BLaER1 treated with 17β-estradiol and CSF1 and Interleukin-3, amounts not matched to agents 10 nM and 100 nM (cell line): Measurements from ENCODE around the gene TNNI3.
"Not testable (repeated sequence)": the region's sequence is repeated elsewhere in the genome, so short reads cannot be mapped to it uniquely, and the experiment has no call there.

Experiments
- H3K27ac ChIP-seq, 11 experiments: shearing (Covaris generic); formaldehyde crosslinking; 2 replicates each; pipeline ENCODE4 v1.8.1; 2022
- H3K27me3 ChIP-seq, 11 experiments: shearing (Covaris generic); formaldehyde crosslinking; 2 replicates each; pipeline ENCODE4 v1.8.1; 2022
- H3K36me3 ChIP-seq, 11 experiments: shearing (Covaris generic); formaldehyde crosslinking; 2 replicates each; pipeline ENCODE4 v1.8.1; 2022
- H3K4me1 ChIP-seq, 10 experiments: shearing (Covaris generic); formaldehyde crosslinking; 2 replicates each; pipeline ENCODE4 v1.8.1; 2022
- H3K4me2 ChIP-seq, 11 experiments: shearing (Covaris generic); formaldehyde crosslinking; 2 replicates each; pipeline ENCODE4 v1.8.1; 2022
- H3K4me3 ChIP-seq, 10 experiments: shearing (Covaris generic); formaldehyde crosslinking; 2 replicates each; pipeline ENCODE4 v1.8.1; 2022
- H3K9ac ChIP-seq, 11 experiments: shearing (Covaris generic); formaldehyde crosslinking; 2 replicates each; pipeline ENCODE4 v1.8.1; 2022
- H3K9me3 ChIP-seq, 11 experiments: shearing (Covaris generic); formaldehyde crosslinking; replicated peaks in 1 of 11; 2 replicates each; pipeline ENCODE4 v1.8.1; 2022
- H4K20me1 ChIP-seq, 11 experiments: shearing (Covaris generic); formaldehyde crosslinking; 2 replicates each; pipeline ENCODE4 v1.8.1; 2022
- Cebpa-rat ChIP-seq, 11 experiments: shearing (Covaris generic); IDR thresholded peaks; 2 replicates each; pipeline ENCODE4 v1.8.1; 2022

Gene TNNI3

DNA sequence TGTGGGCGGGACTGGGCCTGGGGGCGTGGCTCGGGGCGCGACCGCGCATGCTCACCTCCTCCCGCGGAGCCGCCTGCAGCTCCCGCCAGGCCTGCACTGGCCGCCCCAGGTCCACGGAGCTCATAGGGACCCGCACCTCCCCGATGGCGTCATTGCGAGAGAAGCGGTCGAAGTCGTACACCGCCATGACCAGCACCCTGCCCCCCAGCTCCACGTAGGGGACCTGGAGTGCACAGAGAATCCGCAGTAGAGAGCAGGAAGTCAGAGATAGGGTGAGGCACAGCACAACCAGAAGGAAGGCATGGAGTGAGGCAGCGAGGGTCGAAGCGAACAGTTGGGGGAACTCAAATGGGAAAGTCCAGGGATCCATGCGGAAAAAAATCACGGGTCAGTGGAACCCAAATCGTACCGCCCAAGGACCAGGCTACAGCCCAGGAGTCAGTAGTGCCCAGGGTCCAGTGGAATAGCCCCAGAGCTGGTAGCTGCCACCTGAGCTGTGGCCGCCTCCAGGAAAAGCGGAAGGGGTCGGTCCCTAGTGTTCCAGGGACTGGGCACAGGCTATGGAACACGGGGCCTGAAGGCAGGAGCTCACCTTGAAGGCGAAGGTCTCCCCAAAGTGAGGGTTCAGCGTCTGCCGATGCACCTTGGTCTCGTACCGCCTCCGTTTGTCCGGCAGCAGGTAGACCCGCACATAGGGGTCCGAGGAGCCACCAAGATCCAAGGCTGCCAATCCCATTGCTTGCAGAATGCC lies 17.8 kb upstream of the TNNI3 start:
- peaks cover 18 to 54% (median 49%) of the 10 kb centered on the region in 10 experiments for H3K4me1 ChIP-seq
- H3K4me3 ChIP-seq: no peak overlapping the region
- 0 out of 22 replicates have a peak overlapping the region, but pooled peaks of 1 of the 11 experiments have one; percentile 6 for H3K4me2 ChIP-seq
- no peak for TF ChIP-seq Cebpa-rat (IDR thresholded peaks at IDR 0.05)
- peaks cover 32 to 47% (median 39%) of the 10 kb centered on the region in 11 experiments for H3K27me3 ChIP-seq
- peaks cover 0 to 9% (median 7%) of the 10 kb centered on the region in 11 experiments; a peak in 18 of 22 replicates for H4K20me1 ChIP-seq
- H3K9ac ChIP-seq: no peak overlapping the region
- no peak overlapping the region for H3K27ac ChIP-seq
- no peaks in the 10 kb centered on the region for H3K36me3 ChIP-seq
- peaks cover 0 to 12% (median 0%) of the 10 kb centered on the region in 11 experiments; a peak in 4 of 22 replicates for H3K9me3 ChIP-seq

DNA sequence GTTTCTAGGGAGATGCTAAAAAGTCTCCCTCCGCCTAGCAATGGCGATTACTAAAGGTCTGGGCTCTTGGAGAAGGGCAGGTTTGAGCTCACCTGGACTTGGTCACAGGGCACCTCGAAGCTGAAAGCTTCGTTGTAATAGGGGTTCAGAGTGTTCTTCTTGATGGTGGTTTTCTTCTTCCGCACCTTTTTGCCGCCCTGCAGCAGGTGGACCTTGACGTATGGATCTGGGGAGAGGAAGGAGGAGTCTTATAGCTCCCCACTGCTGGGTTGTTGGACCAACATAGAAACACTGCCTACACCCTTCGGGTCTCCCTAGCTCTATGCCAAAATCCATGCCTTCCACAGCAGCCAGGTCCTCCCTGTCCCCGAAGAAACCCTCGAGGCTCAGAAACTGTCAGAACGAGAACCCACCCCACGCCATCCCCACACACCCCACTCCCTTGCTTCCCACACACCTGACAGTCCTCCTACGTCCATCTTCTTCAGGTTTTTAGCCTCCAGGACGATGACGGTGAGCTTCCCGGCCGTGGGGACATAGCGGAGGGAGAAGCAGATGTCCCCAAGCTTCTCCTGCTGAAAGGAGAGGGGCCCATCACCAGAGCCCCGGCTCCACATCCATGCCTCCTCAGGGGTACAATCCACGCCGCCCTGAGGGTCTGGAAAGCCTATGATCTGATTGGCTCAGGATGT lies 17.0 kb upstream of the TNNI3 start:
- H3K4me2 ChIP-seq: peak overlapping the region; percentile 81 to 97 (median 91)
- H3K4me3 ChIP-seq: peak overlapping the region in 9 of 10 experiments; percentile 52 to 74 (median 66); a peak in 17 of 20 replicates
- peaks cover 31 to 48% (median 38%) of the 10 kb centered on the region in 11 experiments for H3K27me3 ChIP-seq
- TF ChIP-seq Cebpa-rat (IDR thresholded peaks at IDR 0.05): no peak
- H3K9me3 ChIP-seq: peaks cover 0 to 12% (median 0%) of the 10 kb centered on the region in 11 experiments; a peak in 4 of 22 replicates
- no peak overlapping the region; a peak in 1 of 22 replicates for H3K9ac ChIP-seq
- no peak overlapping the region for H3K27ac ChIP-seq
- no peaks in the 10 kb centered on the region for H3K36me3 ChIP-seq
- peaks cover 15 to 51% (median 45%) of the 10 kb centered on the region in 10 experiments for H3K4me1 ChIP-seq
- peaks cover 0 to 5% (median 3%) of the 10 kb centered on the region in 11 experiments; a peak in 18 of 22 replicates for H4K20me1 ChIP-seq

DNA sequence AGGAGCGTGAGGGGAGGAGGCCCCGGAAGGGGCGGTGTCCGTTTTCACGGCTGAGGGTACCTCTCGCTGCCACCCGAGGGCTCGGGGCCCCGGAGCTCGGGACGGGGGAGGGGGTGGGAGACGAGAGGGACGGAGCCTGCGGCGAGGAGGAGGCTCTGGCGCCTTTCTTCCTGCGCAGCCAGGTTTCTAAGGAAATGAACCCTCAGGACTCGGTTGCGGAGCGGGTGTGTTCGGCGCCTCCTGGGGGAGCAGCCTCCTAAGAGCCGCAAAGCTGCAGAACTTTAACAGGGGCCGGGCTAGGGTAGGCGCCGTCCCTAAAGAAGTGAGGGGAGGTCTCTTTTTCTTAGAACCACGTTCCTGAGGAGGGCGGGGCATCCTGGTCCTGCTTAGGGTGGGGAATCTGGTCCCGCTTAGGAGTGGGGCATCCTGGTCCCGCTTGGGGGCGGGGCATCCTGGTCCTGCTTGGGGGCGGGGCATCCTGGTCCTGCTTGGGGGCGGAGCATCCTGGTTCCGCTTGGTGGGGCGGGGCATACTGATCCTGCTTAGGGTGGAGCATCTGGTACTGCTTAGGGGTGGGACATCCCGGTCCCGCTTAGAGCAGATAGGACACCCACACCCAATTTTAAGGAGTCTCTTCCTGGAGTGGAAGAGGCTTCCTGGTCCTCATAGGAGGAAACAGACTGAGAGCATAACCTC lies 16.3 kb upstream of the TNNI3 start:
- Histone ChIP-seq H4K20me1 (no peaks in the 10 kb centered on the region; a peak in 1 of 22 replicates), H3K4me3 (peak overlapping the region; percentile 52 to 74 (median 66)), H3K27me3 (peaks cover 31 to 55% (median 40%) of the 10 kb centered on the region in 11 experiments), H3K27ac (peak overlapping the region in 7 of 11 experiments; percentile 14 to 62 (median 31); a peak in 10 of 22 replicates), H3K36me3 (no peaks in the 10 kb centered on the region), H3K9ac (peak overlapping the region; percentile 45 to 76 (median 64)), H3K4me2 (peak overlapping the region; percentile 81 to 97 (median 91)), H3K4me1 (peaks cover 11 to 43% (median 39%) of the 10 kb centered on the region in 10 experiments), H3K9me3 (peaks cover 0 to 12% (median 0%) of the 10 kb centered on the region in 11 experiments; a peak in 4 of 22 replicates)
- TF ChIP-seq Cebpa-rat (IDR thresholded peaks at IDR 0.05): no peak

DNA sequence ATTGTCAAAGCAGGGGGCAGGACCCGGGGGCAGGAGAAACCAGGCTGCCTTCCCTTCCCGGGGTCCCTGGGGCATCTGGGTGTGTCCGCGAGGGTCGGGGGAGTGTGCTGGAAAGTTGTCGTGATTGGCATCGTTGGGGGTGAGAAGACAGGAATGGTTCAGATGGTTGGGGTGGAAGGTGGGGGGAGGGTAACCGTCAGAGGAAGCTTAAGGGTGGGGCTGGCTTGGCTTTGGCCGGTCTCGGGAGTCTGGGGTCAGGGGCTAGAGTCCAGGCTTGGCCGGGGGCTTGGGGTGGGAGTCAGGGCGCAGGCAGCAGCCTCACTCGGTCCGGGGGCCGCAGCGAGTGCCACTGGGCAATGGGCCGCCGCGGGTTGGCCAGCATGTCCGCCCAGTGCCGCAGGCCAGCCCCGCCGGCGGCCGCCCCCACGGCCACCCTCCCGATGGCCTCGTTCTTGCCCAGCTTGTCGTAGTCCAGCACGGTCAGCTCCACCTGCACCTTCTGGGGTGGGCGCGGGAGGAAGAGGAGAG lies 15.7 kb upstream of the TNNI3 start:
- Histone ChIP-seq H4K20me1 (no peaks in the 10 kb centered on the region; a peak in 1 of 22 replicates), H3K36me3 (no peaks in the 10 kb centered on the region), H3K27ac (peak overlapping the region in 7 of 11 experiments; percentile 14 to 62 (median 31); a peak in 10 of 22 replicates), H3K9me3 (peaks cover 0 to 12% (median 0%) of the 10 kb centered on the region in 11 experiments; a peak in 4 of 22 replicates), H3K27me3 (peaks cover 31 to 56% (median 40%) of the 10 kb centered on the region in 11 experiments), H3K4me3 (peak overlapping the region; percentile 52 to 74 (median 66)), H3K4me2 (peak overlapping the region; percentile 81 to 97 (median 91)), H3K4me1 (peaks cover 5 to 37% (median 32%) of the 10 kb centered on the region in 10 experiments; a peak in 19 of 20 replicates), H3K9ac (peak overlapping the region; percentile 45 to 76 (median 64); a peak in 21 of 22 replicates)
- TF ChIP-seq Cebpa-rat (IDR thresholded peaks at IDR 0.05): no peak

DNA sequence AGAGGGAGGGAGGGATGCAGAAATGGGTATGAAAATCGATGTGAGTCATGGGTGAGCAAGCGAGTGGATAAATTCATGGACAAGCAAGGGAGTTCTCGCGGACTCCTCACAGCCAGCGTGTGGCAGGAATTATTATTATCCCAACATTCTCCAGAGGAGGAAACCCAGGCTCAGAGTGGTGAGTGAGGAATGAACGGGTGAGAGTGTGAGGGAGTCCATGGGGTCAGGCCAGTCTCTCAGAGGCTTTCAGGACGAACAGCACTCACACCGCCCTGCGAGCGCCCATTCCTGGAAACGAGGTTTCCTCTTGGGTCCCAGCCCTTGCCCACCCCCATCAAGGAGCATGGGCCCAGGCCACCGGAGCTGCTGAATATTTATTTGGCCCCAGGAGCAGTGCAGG lies 15.2 kb upstream of the TNNI3 start:
- Histone ChIP-seq H3K9ac (no peak overlapping the region), H3K4me1 (peaks cover 0 to 32% (median 27%) of the 10 kb centered on the region in 10 experiments; a peak in 19 of 20 replicates), H3K27ac (no peak overlapping the region), H3K9me3 (peaks cover 0 to 12% (median 0%) of the 10 kb centered on the region in 11 experiments; a peak in 4 of 22 replicates), H4K20me1 (no peaks in the 10 kb centered on the region; a peak in 1 of 22 replicates), H3K36me3 (no peaks in the 10 kb centered on the region), H3K4me2 (peak overlapping the region; percentile 81 to 97 (median 91); a peak in 21 of 22 replicates), H3K4me3 (peak overlapping the region in 6 of 10 experiments; percentile 62 to 74 (median 66); a peak in 8 of 20 replicates), H3K27me3 (peaks cover 31 to 56% (median 40%) of the 10 kb centered on the region in 11 experiments)
- no peak for TF ChIP-seq Cebpa-rat (IDR thresholded peaks at IDR 0.05)

GRCh38 chr19:55172318-55172717 lies 14.8 kb upstream of the TNNI3 start:
- H3K9me3 ChIP-seq: peaks cover 0 to 12% (median 0%) of the 10 kb centered on the region in 11 experiments; a peak in 4 of 22 replicates
- H3K9ac ChIP-seq, H3K4me3 ChIP-seq, H3K36me3 ChIP-seq, H4K20me1 ChIP-seq, H3K27ac ChIP-seq: not testable (repeated sequence)
- H3K27me3 ChIP-seq: peaks cover 31 to 56% (median 40%) of the 10 kb centered on the region in 11 experiments
- H3K4me1 ChIP-seq: peaks cover 0 to 30% (median 25%) of the 10 kb centered on the region in 10 experiments; a peak in 19 of 20 replicates
- H3K4me2 ChIP-seq: peak overlapping the region in 1 of 11 experiments; percentile 90; a peak in 2 of 22 replicates

DNA sequence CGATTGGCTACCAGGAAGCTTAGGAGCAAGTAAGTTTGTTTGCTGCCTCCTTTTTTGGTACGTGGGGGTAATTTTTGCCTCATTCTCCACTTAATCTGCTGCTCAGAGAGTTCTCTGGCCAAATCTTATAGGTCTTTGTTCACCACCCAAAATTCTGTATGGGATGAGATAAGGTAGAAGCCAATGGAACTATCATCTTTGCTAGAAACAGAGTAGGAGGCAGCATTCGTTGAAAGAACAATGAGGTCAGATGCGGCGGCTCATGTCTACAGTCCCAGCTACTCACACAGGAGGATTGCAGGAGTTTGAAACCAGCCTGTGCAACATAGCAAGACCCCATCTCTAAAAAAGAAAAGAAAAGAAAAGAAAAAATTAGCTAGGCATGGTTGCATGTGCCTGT lies 13.9 kb upstream of the TNNI3 start:
- TF ChIP-seq Cebpa-rat (IDR thresholded peaks at IDR 0.05): no peak
- H3K4me2 ChIP-seq: no peak overlapping the region
- no peak overlapping the region for H3K4me3 ChIP-seq
- peaks cover 3 to 36% (median 26%) of the 10 kb centered on the region in 10 experiments; a peak in 19 of 20 replicates for H3K4me1 ChIP-seq
- no peak overlapping the region for H3K27ac ChIP-seq
- no peaks in the 10 kb centered on the region for H4K20me1 ChIP-seq
- H3K27me3 ChIP-seq: peaks cover 31 to 56% (median 40%) of the 10 kb centered on the region in 11 experiments
- peaks cover 0 to 12% (median 0%) of the 10 kb centered on the region in 11 experiments; a peak in 4 of 22 replicates for H3K9me3 ChIP-seq
- no peaks in the 10 kb centered on the region for H3K36me3 ChIP-seq
- no peak overlapping the region for H3K9ac ChIP-seq

GRCh38 chr19:55169136-55169535 lies 11.6 kb upstream of the TNNI3 start:
- Histone ChIP-seq H3K27ac (no peak overlapping the region), H3K36me3 (no peaks in the 10 kb centered on the region), H3K27me3 (peaks cover 31 to 54% (median 40%) of the 10 kb centered on the region in 11 experiments), H3K4me1 (peaks cover 3 to 33% (median 29%) of the 10 kb centered on the region in 10 experiments; a peak in 18 of 20 replicates), H3K4me2 (no peak overlapping the region), H3K9me3 (no peaks in the 10 kb centered on the region), H3K4me3 (no peak overlapping the region), H4K20me1 (no peaks in the 10 kb centered on the region; a peak in 1 of 22 replicates), H3K9ac (no peak overlapping the region)
- no peak for TF ChIP-seq Cebpa-rat (IDR thresholded peaks at IDR 0.05)
